Stimulated activated CD4-positive, alpha-beta T cell treated with anti-CD3 and anti-CD28 coated beads, Interleukin-15, amount 100 ng/mL, for 1 hour (primary cell): ENCODE data around the gene FREM2.

Experiments used
- DNase-seq, 2 donors: peaks; one replicate each; pipeline ENCODE4 v3.0.0-alpha.2; 2020; ENCODE audit warnings: low read depth in 1 of 2, low spot score in 1 of 2

The FREM2 gene, protein sequence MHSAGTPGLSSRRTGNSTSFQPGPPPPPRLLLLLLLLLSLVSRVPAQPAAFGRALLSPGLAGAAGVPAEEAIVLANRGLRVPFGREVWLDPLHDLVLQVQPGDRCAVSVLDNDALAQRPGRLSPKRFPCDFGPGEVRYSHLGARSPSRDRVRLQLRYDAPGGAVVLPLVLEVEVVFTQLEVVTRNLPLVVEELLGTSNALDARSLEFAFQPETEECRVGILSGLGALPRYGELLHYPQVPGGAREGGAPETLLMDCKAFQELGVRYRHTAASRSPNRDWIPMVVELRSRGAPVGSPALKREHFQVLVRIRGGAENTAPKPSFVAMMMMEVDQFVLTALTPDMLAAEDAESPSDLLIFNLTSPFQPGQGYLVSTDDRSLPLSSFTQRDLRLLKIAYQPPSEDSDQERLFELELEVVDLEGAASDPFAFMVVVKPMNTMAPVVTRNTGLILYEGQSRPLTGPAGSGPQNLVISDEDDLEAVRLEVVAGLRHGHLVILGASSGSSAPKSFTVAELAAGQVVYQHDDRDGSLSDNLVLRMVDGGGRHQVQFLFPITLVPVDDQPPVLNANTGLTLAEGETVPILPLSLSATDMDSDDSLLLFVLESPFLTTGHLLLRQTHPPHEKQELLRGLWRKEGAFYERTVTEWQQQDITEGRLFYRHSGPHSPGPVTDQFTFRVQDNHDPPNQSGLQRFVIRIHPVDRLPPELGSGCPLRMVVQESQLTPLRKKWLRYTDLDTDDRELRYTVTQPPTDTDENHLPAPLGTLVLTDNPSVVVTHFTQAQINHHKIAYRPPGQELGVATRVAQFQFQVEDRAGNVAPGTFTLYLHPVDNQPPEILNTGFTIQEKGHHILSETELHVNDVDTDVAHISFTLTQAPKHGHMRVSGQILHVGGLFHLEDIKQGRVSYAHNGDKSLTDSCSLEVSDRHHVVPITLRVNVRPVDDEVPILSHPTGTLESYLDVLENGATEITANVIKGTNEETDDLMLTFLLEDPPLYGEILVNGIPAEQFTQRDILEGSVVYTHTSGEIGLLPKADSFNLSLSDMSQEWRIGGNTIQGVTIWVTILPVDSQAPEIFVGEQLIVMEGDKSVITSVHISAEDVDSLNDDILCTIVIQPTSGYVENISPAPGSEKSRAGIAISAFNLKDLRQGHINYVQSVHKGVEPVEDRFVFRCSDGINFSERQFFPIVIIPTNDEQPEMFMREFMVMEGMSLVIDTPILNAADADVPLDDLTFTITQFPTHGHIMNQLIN (N-terminal part only)

DNA sequence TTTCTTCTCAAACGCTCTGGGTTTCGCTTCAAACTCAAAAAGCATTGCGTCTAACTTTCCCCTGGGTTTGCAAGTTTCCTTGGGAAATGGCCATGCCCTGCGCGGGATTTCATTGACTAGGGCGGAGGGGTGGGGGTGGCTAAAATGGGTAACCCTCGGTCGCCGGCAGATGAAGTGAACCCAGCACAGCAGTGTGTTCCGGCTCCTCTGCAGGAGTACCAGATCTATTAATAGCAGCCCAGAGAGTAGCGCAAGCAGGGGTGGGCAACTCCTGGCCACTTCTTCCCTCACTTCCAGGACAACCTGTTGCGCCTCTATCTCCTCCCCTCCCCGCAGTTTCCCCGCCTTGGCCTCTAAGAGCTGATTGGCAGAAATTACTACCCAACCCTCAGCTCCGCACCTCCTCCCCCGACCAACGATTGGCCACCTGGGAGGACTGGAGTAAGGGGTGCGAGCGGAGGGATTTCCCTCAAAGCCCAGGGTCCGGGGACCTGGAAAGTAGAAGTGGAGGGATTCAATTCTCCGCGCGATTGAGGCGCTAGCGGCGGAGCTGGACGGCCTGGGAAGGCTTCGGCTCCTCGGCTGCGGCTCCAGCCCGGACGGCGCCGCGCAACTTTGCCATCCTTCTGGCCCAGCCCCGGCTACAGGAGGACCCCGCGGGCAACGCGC is at the start of gene FREM2:
TSS of gene FREM2 (plus strand) at position 501 of the 669 bp plus-strand sequence. CDS start 268 bp downstream, outside the sequence.
- no peak for DNase-seq

DNA sequence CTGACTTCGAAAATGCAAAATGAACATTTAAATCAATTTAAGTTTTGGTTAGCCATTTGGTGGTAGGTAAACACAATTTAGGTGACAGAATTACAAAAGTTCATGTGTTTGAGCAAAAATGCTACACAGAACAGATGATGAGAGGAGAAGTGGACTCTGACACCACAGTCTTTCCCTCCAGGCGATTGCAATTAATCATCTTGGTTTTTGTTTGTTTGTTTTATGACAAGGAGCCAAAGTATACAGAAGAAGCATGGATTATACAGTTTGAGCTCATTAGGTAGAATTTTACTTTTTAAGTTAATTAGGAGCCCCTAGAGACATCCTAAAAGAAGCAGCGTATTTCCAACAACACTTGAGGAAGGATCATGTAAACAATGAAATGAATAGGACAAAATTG is 49.3 kb upstream of the FREM2 start:
- no peak for DNase-seq

DNA sequence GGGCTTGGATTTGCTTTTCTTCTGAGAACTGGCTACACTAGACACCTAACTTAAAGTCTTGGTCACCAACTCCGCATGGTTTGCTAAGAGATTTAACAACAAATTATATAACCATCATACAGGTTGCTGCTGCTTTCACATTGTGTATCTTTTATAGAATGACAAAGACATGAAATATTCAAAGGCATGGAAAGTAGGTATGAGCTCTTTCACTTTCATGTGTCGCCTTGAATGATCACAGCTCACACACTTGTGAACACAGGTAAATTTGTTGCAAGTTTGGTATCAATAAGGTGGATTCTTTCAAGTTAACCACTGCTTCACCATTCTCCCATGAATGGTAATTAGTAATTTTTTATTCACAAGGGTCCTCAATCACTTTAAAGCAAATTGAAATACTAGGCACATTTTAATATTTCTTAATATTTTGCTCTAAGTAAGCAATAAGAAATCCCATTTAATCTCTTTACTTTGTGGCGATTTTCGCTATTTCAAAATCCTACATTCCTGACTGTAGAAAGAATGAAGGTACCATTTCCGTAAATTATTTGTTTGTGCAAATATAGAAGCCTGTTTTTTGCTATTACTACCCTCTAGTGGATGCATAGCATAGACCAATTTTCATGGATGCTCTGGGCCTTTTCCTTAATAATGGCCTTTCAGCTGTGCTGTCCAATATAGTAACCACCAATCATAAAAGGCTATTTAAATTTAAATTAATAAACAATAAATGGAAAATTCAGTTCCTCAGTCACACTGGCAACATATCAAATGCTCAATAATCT is 45.5 kb upstream of the FREM2 start:
- no peak for DNase-seq

DNA sequence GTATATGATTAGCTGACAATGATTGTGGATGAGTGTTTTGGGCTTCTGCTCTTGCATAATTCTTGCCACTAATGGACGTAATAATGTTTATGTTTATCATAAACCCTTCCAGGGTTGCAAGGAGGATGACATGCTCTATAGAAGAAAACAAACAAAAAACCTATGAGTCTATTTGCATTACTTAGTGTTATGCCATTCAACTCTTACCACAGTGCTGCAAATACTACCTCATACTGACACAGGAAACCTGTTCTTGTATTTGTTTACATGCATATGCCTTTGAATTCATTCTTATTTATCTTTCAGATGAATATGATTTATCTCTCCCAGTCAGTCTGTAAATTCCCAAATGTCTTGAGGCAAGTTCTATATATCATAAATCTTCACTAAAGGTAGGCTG is 39.6 kb upstream of the FREM2 start:
- no peak for DNase-seq

DNA sequence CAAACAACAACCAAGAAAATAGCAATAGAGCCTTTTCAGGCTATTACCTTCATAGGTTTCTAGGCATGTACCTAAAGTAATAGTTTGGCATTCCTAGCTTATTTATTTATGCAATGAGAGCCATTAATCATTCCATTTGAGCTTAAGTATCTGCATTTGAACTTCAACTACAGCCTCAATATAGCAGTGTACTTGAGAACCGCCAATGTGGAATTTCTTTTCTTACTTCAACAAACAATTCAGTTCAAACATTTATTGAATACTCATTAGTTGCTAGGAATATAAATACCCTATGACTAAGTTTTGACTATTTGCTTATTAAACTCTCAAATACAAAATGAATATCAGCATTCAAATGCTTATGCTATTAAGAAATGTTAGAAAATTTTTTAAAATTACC is 38.0 kb upstream of the FREM2 start:
- no peak for DNase-seq

DNA sequence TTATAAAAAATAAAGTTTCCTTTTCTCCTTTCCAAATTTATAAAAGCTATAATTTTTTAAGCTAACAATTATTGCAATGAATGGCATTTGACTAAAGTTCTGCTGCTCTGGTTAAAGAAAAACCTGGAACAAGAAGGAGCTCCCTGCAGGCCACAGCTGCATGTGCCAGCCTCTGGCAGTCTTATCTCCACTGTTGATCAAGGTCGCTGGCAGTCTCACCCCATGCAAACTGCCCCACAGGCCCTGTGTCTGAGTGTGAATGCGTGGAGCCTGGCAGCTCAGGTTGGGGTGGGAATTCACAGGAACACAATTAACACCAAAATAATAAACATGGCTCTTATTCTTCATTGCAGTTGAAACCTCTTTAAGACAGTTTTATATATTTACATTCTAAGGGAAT is 30.2 kb upstream of the FREM2 start:
- DNase-seq, result no peak

DNA sequence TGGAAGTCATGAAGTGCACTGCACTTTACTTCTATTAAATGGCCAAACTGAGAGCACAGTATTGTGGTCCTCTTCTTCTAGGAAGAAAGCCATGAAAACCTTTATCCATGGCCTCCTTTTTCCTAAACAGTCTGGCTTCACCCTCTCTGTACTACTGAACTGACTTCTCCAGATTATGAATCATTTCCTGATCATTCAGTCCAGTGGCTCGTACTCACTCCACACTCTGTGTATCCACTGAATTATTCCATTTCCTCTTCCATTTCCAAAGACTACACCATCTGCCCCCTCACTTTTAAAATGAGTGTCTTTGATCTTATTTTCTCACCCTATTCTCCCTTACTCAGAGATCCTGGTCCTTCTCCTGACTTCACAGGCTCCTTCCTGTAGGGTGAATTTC is 29.7 kb upstream of the FREM2 start:
- no peak for DNase-seq

DNA sequence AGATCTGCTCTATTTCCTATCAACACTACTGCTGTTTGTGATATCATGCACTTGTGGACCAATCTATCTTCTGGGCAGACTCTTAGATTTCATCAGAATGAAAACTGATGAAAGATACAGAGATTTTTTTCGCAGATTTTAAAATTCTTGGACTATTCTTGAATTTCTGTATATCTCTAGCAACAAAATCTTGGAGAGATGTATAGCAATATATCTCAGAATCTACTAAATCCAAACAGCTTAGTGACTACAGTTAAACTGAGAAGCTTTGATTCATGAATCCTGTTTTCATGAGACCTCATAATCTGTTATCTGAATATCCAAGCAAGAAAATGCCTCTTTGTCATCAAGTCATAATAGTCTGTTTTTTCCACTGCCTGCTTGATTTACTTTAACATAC is 28.0 kb upstream of the FREM2 start:
- DNase-seq, result no peak

DNA sequence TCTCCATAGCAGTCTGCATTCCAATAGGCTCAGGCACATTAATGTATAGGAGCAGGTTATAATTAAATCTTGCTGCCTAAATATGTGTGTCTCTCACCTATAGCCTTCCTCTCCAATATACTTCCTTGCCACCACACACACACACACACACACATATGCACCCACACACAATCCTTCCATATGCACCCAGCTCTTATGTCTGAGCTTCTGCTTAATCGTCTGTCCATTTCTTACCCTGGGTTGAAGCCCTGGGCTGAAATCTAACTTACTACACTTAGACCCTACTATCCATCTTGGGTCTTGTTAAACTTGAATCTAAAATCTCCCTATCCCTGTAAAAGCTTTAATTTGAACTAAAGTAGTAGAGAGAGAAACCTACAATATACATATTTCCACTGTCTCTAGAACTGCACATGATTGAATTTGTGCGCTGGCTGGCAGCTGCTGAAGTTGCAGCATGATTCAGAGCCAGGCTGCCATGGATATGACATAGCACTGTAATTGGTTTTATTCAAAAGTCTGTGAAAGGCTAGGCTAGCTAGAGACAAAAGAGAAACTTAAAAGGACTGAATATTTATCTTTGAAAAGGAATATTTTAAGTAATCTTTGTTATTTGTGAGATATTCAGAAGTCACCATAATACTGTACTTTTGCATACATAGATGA is 25.7 kb upstream of the FREM2 start:
- no peak for DNase-seq

DNA sequence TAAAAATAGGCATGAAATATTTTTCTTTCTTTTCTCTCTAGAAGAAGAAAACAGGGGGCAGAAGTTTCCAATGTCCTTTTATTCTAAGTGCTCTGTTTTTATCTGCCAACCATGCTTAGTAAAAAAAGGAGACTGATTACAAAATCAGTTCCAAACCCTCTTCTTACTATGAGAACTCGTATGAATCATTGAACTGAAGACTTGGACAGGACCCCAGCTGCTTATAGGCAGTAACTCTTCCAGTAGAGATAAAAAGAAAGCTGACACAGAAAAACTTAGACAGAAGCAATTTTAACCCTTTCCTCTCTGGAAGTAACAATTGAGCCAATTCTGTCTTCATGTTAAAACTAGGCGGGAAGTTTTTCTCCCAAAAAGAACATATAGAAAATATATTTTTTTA is 24.5 kb upstream of the FREM2 start:
- no peak for DNase-seq

DNA sequence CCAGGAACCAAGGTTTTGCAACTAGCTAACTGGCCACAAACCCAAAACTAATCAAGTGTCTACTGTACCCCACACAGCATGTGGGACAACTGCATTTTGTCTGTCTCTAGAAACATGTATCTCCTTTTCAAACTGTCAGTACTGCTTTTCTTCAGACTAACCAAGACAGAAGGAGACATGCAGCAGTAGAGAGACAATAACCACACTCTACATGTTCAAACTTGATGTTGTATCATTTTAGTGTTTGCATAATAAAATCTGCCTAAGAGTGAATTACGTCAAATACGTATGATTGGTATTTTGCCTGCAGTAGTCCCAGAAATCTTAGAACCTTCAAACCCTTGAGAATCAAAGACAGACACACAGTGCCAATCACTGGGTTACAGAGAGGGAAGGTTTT is 22.0 kb upstream of the FREM2 start:
- DNase-seq, result no peak

DNA sequence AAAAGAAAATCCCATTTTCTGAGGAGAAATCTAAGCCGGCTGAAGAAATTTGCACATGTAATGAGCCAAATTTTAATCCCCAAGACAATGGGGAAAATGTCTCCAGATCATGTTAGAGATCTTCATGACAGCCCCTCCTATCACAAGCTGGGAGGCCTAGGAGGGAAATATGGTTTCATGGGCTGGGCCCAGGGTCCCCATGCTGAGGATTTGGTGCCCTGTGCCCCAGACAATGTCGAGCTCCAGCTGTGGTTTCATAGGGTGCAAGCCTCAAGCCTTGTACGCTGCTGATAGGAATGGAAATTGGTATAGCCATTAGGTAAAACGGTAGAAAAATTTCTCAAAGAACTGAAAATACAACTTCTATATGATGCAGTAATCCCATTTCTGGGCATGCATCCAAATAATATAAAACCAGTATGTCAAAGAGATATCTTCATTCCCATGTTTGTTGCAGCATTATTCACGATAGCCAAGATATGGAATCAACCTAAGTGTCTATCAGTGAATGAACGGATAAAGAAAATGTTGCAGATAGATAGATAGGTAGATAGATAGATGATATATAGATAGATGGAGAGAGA is 19.3 kb upstream of the FREM2 start:
- no peak for DNase-seq

DNA sequence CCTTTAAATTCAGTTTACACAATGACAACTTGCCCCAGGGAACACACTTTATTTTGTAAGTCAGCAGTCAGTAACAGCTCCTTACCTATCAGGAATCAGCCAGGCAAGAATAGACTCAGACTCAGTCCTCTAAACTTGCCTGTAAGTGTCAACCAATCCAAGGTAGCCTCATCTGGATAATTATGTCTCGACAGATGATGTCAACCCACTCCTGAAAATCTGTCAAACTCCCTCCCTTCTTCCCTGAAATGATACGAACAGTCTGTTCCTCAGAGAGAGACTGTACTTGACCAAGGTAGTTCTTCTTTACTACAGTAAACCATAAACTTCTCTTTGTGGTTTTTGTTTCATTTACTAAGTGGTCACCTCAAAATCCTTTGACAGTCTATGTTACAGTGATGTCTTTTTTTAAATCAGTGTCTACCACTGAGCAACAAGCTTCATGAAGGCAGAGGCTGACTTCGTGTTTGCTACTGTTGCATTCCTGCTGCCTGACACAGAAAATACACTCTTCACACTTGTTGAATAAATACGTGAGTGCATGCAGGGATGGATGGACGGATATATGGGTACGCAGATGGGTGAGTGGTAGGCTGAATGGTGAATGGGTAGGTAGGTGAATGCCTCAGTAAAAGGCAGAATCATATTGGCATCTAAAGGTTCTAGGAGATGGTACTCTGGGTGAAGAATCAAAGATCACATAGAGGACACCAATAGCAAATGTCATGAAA is 17.5 kb upstream of the FREM2 start:
- no peak for DNase-seq

DNA sequence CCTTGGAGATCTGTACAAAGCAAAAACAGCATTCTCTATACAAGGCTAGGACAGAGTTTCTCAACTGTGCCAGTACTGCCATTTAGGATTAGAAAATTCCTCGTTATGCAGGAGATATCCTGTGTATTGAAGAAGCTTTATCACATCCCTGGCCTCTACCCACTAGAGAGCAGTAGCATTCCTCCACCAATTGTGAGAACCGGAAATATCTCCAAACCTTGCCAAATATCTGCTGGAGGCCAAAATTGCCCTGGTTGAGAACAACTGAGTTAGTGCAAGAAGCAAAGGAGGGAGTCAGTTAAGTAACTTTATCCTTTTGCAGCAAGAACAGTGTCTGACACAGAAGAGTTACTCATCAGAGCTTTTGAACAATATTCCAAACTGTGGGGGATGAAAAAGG is 16.2 kb upstream of the FREM2 start:
- no peak for DNase-seq

DNA sequence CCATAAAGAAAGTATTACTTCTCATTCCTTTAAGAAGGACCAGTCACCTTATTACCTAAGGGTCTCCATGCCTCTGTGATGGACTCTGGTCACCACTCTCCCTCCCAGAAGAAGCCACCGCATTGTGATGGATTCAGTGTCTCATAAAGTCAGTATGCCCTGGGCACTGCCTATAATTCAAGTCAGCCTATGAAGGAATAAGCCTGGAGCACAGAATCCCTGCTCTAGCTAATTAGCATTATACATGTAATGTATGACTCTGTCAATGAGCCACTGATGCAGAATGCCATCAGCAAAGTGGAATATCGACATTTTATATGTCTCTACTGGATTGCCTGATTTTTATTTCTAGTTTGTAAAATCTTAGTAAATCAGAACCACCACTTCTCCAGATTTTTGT is 14.9 kb upstream of the FREM2 start:
- DNase-seq, result no peak

DNA sequence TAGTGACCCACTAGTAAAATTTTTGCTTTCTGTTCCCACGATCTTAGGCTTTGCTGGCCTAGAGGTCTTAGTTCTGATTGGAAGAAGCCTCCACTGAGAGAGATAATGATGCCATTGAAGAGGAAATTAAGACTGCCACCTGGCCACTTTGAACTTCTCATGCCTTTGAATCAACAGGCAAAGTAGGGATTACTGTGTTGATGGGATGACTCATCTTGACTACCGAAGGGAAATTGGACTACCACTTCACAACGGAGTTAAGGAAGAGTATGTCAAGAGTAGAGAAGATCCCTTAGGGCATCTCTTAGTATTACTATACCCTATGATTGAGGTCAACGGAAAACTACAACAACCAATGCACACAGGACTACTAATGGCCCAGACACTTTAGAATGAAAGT is 12.7 kb upstream of the FREM2 start:
- no peak for DNase-seq

DNA sequence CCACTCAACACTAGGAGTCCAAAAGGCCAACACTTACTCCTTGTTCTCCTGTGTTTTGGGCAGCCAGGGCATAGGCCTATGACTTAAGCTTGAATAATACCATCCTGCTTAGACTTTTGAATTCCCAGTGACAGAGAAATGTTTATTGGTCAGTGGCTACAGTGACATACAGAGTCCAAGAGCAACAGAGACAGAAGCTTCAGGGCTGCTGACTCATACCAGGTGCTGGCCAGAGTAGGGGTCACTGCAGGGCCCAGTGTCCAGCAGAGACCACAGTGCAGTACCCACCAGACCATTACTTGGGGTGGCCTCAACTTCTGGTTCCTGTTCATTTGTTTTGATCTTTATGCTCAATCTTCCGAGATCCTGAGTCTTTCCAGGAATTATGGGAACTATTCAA is 6.0 kb upstream of the FREM2 start:
- no peak for DNase-seq

DNA sequence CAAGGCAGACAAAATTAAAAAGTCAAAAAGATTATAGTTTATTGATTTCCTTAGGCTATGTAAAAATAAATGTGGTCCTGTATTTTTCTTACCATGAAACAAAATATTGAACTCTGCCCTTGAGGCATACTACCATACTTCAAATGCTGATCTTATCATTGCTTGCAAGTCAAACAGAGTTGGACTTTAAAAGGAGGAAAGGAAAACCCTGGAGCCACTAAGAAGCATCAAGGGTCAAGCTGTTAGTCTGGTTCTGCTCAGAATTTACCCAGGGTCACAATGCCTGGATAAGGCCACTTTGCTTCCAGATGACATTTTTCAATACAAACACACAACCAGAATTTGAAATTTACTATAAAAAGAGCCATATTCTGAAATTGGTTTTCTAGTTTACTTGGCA is 2.2 kb upstream of the FREM2 start:
- DNase-seq, result no peak

DNA sequence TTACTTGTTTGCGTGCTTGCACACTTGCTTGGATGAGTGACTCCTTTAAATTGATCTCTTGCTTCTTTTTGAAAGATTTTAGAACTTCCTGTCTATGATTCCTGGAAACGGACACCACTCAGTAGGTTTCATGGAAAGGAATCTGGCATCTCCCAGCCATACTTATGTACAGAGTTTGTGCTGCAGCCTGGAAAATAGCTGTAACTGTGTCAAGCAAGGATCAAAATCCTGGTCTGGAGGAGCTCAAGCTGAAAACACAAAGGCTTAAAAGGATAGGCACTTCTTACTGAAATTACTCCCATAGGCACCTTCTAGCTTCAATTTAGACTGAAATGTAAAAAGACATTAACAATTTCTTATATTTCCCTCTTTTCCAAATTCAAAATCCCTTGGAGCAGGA is 1.4 kb upstream of the FREM2 start:
- DNase-seq, result no peak
